ENCODE measurements around the gene TCP11L2.

Gene TCP11L2

GRCh38 chr12:106321139-106321850, 18.8 kb downstream of the TCP11L2 start:
- DNase-seq (ENCODE audit: low spot score): no peak
- in situ Hi-C loops (cut with MboI; ENCODE audit: low pct_unique_long_range_greater_than_20kb, low sequenced_read_pairs, unreplicated experiment): no loop called here
- TF ChIP-seq CTCF (IDR thresholded peaks at IDR 0.05; ENCODE audit: extremely low read depth, insufficient read depth, missing control alignments): no peak

GRCh38 chr12:106323537-106323936, 21.0 kb downstream of the TCP11L2 start:
- no peak for DNase-seq (ENCODE audit: low spot score)
- in situ Hi-C loops (cut with MboI; ENCODE audit: low pct_unique_long_range_greater_than_20kb, low sequenced_read_pairs, unreplicated experiment): no loop called here
- no peak for TF ChIP-seq CTCF (IDR thresholded peaks at IDR 0.05; ENCODE audit: extremely low read depth, insufficient read depth, missing control alignments)

GRCh38 chr12:106327309-106327869, 24.9 kb downstream of the TCP11L2 start:
- TF ChIP-seq CTCF (IDR thresholded peaks at IDR 0.05; ENCODE audit: extremely low read depth, insufficient read depth, missing control alignments): no peak
- in situ Hi-C loops (cut with MboI; ENCODE audit: low pct_unique_long_range_greater_than_20kb, low sequenced_read_pairs, unreplicated experiment): no loop called here
- DNase-seq (ENCODE audit: low spot score): no peak

- DNase-seq (ENCODE audit: low spot score): no peak
- TF ChIP-seq CTCF (IDR thresholded peaks at IDR 0.05; ENCODE audit: extremely low read depth, insufficient read depth, missing control alignments): no peak
- in situ Hi-C loops (cut with MboI; ENCODE audit: low pct_unique_long_range_greater_than_20kb, low sequenced_read_pairs, unreplicated experiment): no loop called here
Observed at GRCh38 chr12:106328735-106329134, 26.2 kb downstream of the TCP11L2 start.

- no peak for TF ChIP-seq CTCF (IDR thresholded peaks at IDR 0.05; ENCODE audit: extremely low read depth, insufficient read depth, missing control alignments)
- no peak for DNase-seq (ENCODE audit: low spot score)
- in situ Hi-C loops (cut with MboI; ENCODE audit: low pct_unique_long_range_greater_than_20kb, low sequenced_read_pairs, unreplicated experiment): no loop called here
Observed at GRCh38 chr12:106329231-106329982, 26.9 kb downstream of the TCP11L2 start.

GRCh38 chr12:106331599-106331998, 29.1 kb downstream of the TCP11L2 start:
- in situ Hi-C loops (cut with MboI; ENCODE audit: low pct_unique_long_range_greater_than_20kb, low sequenced_read_pairs, unreplicated experiment): no loop called here
- no peak for DNase-seq (ENCODE audit: low spot score)
- TF ChIP-seq CTCF (IDR thresholded peaks at IDR 0.05; ENCODE audit: extremely low read depth, insufficient read depth, missing control alignments): no peak
